SK-N-SH (cell line): ENCODE measurements around the gene IL1R2. TPM values are rescaled to one million over a fixed set of nuclear protein-coding genes. Genes with fewer than 3 reads are reported as not detected.

Source experiments
- CTCF ChIA-PET: fragments of 300-600, 350-600 bp; formaldehyde crosslinking; extraction: SDS; loops from one replicate; lab custom pipeline; 2021; lab: Yijun Ruan, JAX
- POLR2A ChIA-PET: fragments of 350-600 bp; sonication (Branson Sonifier 250); formaldehyde crosslinking; extraction: SDS; loops from one replicate; lab custom pipeline; 2020; ENCODE audit warnings: antibody characterized with exemption, inconsistent platforms; lab: Yijun Ruan, JAX
- DNase-seq: peaks from one replicate; pipeline ENCODE4 v3.0.0; 2012
- H2AFZ ChIP-seq: fragments of 200-600 bp; sonication (generic); 2 replicates; pipeline ENCODE4 v1.8.1; 2016; ENCODE audit warnings: antibody characterized with exemption, mild to moderate bottlenecking, low read depth
- H3F3A ChIP-seq: fragments of 200-600 bp; sonication (generic); replicated peaks from 2 replicates; pipeline ENCODE3; 2016; ENCODE audit warnings: antibody characterized with exemption, mild to moderate bottlenecking; ENCODE audit not compliant: insufficient read depth
- H3K27ac ChIP-seq, 2 experiments: fragments of 200-500 bp in 1 of 2; fragments of 200-600 bp in 1 of 2; sonication (Bioruptor generic) in 1 of 2; sonication (generic), shearing (Covaris generic) in 1 of 2; 2 replicates each; pipeline versions ENCODE4 v1.5.1 to v1.6.1; 2014 to 2016; ENCODE audit warnings: low read depth in 2 of 2, inconsistent platforms in 1 of 2, low read length in 1 of 2, mild to moderate bottlenecking in 1 of 2, mixed read lengths in 1 of 2
- H3K27me3 ChIP-seq: fragments of 200-600 bp; sonication (generic), shearing (Covaris generic); 2 replicates; pipeline ENCODE4 v1.6.1; 2016; ENCODE audit warnings: mixed run types; ENCODE audit not compliant: insufficient read depth
- H3K36me3 ChIP-seq, 2 experiments: fragments of 200-500 bp in 1 of 2; fragments of 200-600 bp in 1 of 2; sonication (Bioruptor generic) in 1 of 2; sonication (generic) in 1 of 2; replicated peaks in 1 of 2; 2 replicates each; pipeline versions ENCODE3 to v1.5.1; 2014 to 2016; ENCODE audit warnings: low read length in 1 of 2, mild to moderate bottlenecking in 1 of 2; ENCODE audit not compliant: insufficient read depth in 2 of 2, control insufficient read depth in 1 of 2
- H3K4me1 ChIP-seq, 2 experiments: fragments of 200-500 bp in 1 of 2; fragments of 200-600 bp in 1 of 2; sonication (Bioruptor generic) in 1 of 2; sonication (generic), shearing (Covaris generic) in 1 of 2; 2 replicates each; pipeline versions ENCODE4 v1.5.1 to v1.6.1; 2014 to 2016; ENCODE audit warnings: low read depth in 1 of 2, low read length in 1 of 2, mixed run types in 1 of 2; ENCODE audit not compliant: insufficient read depth in 2 of 2, control insufficient read depth in 1 of 2
- H3K4me2 ChIP-seq: fragments of 200-600 bp; sonication (generic), shearing (Covaris generic); 2 replicates; pipeline ENCODE4 v1.6.1; 2017; ENCODE audit warnings: mixed run types
- H3K4me3 ChIP-seq, 2 experiments: fragments of 200-500 bp in 1 of 2; fragments of 200-600 bp in 1 of 2; sonication (Bioruptor generic) in 1 of 2; sonication (generic), shearing (Covaris generic) in 1 of 2; 2 replicates each; pipeline versions ENCODE4 v1.5.1 to v1.8.1; 2014 to 2016; ENCODE audit warnings: low read depth in 2 of 2, inconsistent platforms in 1 of 2, low read length in 1 of 2, mild to moderate bottlenecking in 1 of 2, mixed read lengths in 1 of 2, moderate library complexity in 1 of 2
- H3K79me2 ChIP-seq: fragments of 200-600 bp; sonication (generic); 2 replicates; pipeline ENCODE4 v1.8.1; 2017; ENCODE audit warnings: mild to moderate bottlenecking; ENCODE audit not compliant: insufficient read depth
- H3K9ac ChIP-seq: fragments of 200-600 bp; sonication (generic); 2 replicates; pipeline ENCODE4 v1.6.1; 2017; ENCODE audit warnings: mixed run types
- H3K9me2 ChIP-seq: fragments of 200-600 bp; sonication (generic); 2 replicates; pipeline ENCODE4 v1.6.1; 2017; ENCODE audit warnings: mixed run types
- H3K9me3 ChIP-seq: fragments of 200-600 bp; sonication (generic); 2 replicates; pipeline ENCODE4 v1.6.1; 2017; ENCODE audit warnings: mixed run types, mild to moderate bottlenecking, moderate library complexity
- H4K20me1 ChIP-seq: fragments of 200-600 bp; sonication (generic); 2 replicates; pipeline ENCODE4 v1.6.1; 2017; ENCODE audit warnings: mild to moderate bottlenecking, mixed run types; ENCODE audit not compliant: insufficient read depth
- CHD2 ChIP-seq: fragments of 150-350 bp; IDR thresholded peaks from 2 replicates; pipeline ENCODE4 v1.6.1; 2018; ENCODE audit warnings: low read length; ENCODE audit not compliant: partially characterized antibody
- CTCF ChIP-seq: fragments of 200-600 bp; sonication (generic); IDR thresholded peaks from 2 replicates; pipeline ENCODE4 v1.6.1; 2017; ENCODE audit warnings: antibody characterized with exemption, mild to moderate bottlenecking, moderate library complexity
- ELF1 ChIP-seq: IDR thresholded peaks from 2 replicates; pipeline ENCODE4 v1.4.0; 2012
- EP300 ChIP-seq, 2 experiments: IDR thresholded peaks; 2 replicates each; pipeline versions ENCODE4 v1.4.0 to v1.6.1; 2012; ENCODE audit warnings: borderline replicate concordance in 1 of 2, low read depth in 1 of 2, low read length in 1 of 2
- FOSL2 ChIP-seq: IDR thresholded peaks from 2 replicates; pipeline ENCODE4 v1.4.0; 2012; ENCODE audit warnings: low read depth, mild to moderate bottlenecking, moderate library complexity, borderline replicate concordance
- IRF3 ChIP-seq: fragments of 150-350 bp; IDR thresholded peaks from 2 replicates; pipeline ENCODE4 v1.6.1; 2016; ENCODE audit warnings: mild to moderate bottlenecking, low read depth, low read length
- MAX ChIP-seq: IDR thresholded peaks from 2 replicates; pipeline ENCODE4 v1.4.0; 2012; ENCODE audit warnings: low read depth
- MXI1 ChIP-seq: IDR thresholded peaks from 2 replicates; pipeline ENCODE4 v1.6.1; 2012; ENCODE audit warnings: mild to moderate bottlenecking, low read depth, low read length, improper control_type of control experiment
- NRF1 ChIP-seq: IDR thresholded peaks from 2 replicates; pipeline ENCODE4 v1.6.1; 2012; ENCODE audit warnings: low read depth, mild to moderate bottlenecking, low read length
- RAD21 ChIP-seq: IDR thresholded peaks from 2 replicates; pipeline ENCODE4 v1.6.1; 2012; ENCODE audit warnings: mild to moderate bottlenecking, low read length
- RCOR1 ChIP-seq: fragments of 150-350 bp; IDR thresholded peaks from 2 replicates; pipeline ENCODE4 v1.6.1; 2017; ENCODE audit warnings: antibody characterized with exemption, low read length
- REST ChIP-seq: IDR thresholded peaks from 2 replicates; pipeline ENCODE4 v1.6.1; 2012; ENCODE audit warnings: mild to moderate bottlenecking, low read depth, low read length, moderate library complexity
- RXRA ChIP-seq: IDR thresholded peaks from 2 replicates; pipeline ENCODE4 v1.4.0; 2012; ENCODE audit warnings: low read depth, mild to moderate bottlenecking, borderline replicate concordance
- SIN3A ChIP-seq: IDR thresholded peaks from 2 replicates; pipeline ENCODE4 v1.6.1; 2012; ENCODE audit warnings: low read depth, mild to moderate bottlenecking, low read length, moderate library complexity, borderline replicate concordance
- SMC3 ChIP-seq: IDR thresholded peaks from 2 replicates; pipeline ENCODE4 v1.6.1; 2012; ENCODE audit warnings: low read depth, low read length, improper control_type of control experiment
- TEAD4 ChIP-seq: IDR thresholded peaks from 2 replicates; pipeline ENCODE4 v1.4.0; 2012; ENCODE audit warnings: mild to moderate bottlenecking, borderline replicate concordance; ENCODE audit not compliant: insufficient read depth
- USF1 ChIP-seq: IDR thresholded peaks from 2 replicates; pipeline ENCODE4 v1.4.0; 2012; ENCODE audit warnings: low read depth, borderline replicate concordance
- USF2 ChIP-seq: fragments of 150-350 bp; IDR thresholded peaks from 2 replicates; pipeline ENCODE4 v1.6.1; 2017; ENCODE audit warnings: antibody characterized with exemption, low read length, low read depth, borderline replicate concordance
- WGBS: methylation state at CpG from one replicate; pipeline ENCODE4 v1.1.6; 2017; ENCODE audit warnings: low lambda C conversion rate; 5-methylcytosine and 5-hydroxymethylcytosine counted together
- polyA plus RNA-seq, 3 experiments: library from polyadenylated mRNA; depleted of rRNA; stranded (reverse); fragments of >200 nt; gene quantifications; 2 replicates each; pipeline ENCODE4 v1.2.3, GENCODE V29; 2012

Gene IL1R2
- polyA plus RNA-seq, 1 of the 3 experiments (the other 2 are of a cell fraction), result 0.16 TPM

GRCh38 chr2:102072741-102073140 lies 81.0 kb downstream of the IL1R2 start (continued):
- TF ChIP-seq REST (no peak), MAX (no peak), SIN3A (no peak), SMC3 (no peak), CHD2 (no peak), RXRA (no peak), NRF1 (no peak), EP300 (IDR thresholded peaks at IDR 0.05; ENCODE audit: borderline replicate concordance in 1 of 2, low read depth in 1 of 2, low read length in 1 of 2) (no peak)

GRCh38 chr2:102073168-102073724 lies 81.5 kb downstream of the IL1R2 start:
- no peaks in the 10 kb centered on the region for H3K36me3 ChIP-seq
- no peak overlapping the region for H3K4me2 ChIP-seq
- DNase-seq, result no peak
- no peaks in the 10 kb centered on the region for H4K20me1 ChIP-seq
- no peak overlapping the region for H2AFZ ChIP-seq
- no peaks in the 10 kb centered on the region for H3F3A ChIP-seq
- no peak overlapping the region for H3K4me3 ChIP-seq
- ChIA-PET CTCF (interaction anchor here (0.6 kb wide), 1 partner anchor 53 kb away, joined by 5 read pairs; no protein-coding TSS in a partner anchor), POLR2A (no interaction called here)
- no peaks in the 10 kb centered on the region; a peak in 1 of 4 replicates for H3K4me1 ChIP-seq
- peaks cover 5% of the 10 kb centered on the region; the same call in 1 of the 2 replicates for H3K9me3 ChIP-seq
- H3K27me3 ChIP-seq, result no peaks in the 10 kb centered on the region
- 93% methylated on average over 2 of the region's 2 CpGs for WGBS
- no peak overlapping the region for H3K27ac ChIP-seq
- TF ChIP-seq USF2, result no peak
- TF ChIP-seq MAX, result no peak
- TF ChIP-seq TEAD4, result no peak
- TF ChIP-seq EP300 (IDR thresholded peaks at IDR 0.05; ENCODE audit: borderline replicate concordance in 1 of 2, low read depth in 1 of 2, low read length in 1 of 2), result no peak
- TF ChIP-seq SMC3, result no peak
- no peak for TF ChIP-seq IRF3
- no peak for TF ChIP-seq ELF1
- TF ChIP-seq USF1, result no peak
- no peak for TF ChIP-seq RCOR1
- TF ChIP-seq CHD2, result no peak
- TF ChIP-seq RAD21, result no peak
- no peak for TF ChIP-seq CTCF
- no peak for TF ChIP-seq MXI1
- no peak for TF ChIP-seq FOSL2
- H3K9ac ChIP-seq, result no peak overlapping the region
- no peaks in the 10 kb centered on the region for H3K79me2 ChIP-seq
- H3K9me2 ChIP-seq, result no peaks in the 10 kb centered on the region
